Omental fat pad (tissue), 4 donors: Measurements from ENCODE around the gene SPINK4. TPM values are rescaled to one million over a fixed set of nuclear protein-coding genes. Genes with fewer than 3 reads are reported as not detected.
A peak's percentile ranks its signal among the peaks of the same experiment; 100 is the strongest.

Experiments used
- ATAC-seq: fragments of 150-250 bp; one replicate; pipeline ENCODE4 v1.9.1; 2016; ENCODE audit warnings: mild to moderate bottlenecking, moderate library complexity; ENCODE audit not compliant: low FRiP score
- DNase-seq: peaks from one replicate; pipeline ENCODE4 v3.0.0-alpha.2; 2019; ENCODE audit warnings: low spot score
- total RNA-seq, 4 donors: library from RNA; depleted of rRNA; stranded (reverse); fragments of >200 nt; gene quantifications; one replicate each; pipeline ENCODE4 v1.1.0, GENCODE V29; 2016
- TF ChIP-seq, protein P1 (sequence below), 3 donors: fragments of 450-650 bp; IDR thresholded peaks; one replicate each; pipeline ENCODE4 v1.5.1; 2016 to 2017; ENCODE audit warnings: antibody characterized with exemption in 3 of 3, mild to moderate bottlenecking in 3 of 3, moderate library complexity in 2 of 3

SPINK4 gene, protein sequence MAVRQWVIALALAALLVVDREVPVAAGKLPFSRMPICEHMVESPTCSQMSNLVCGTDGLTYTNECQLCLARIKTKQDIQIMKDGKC
- total RNA-seq, result not detected

DNA sequence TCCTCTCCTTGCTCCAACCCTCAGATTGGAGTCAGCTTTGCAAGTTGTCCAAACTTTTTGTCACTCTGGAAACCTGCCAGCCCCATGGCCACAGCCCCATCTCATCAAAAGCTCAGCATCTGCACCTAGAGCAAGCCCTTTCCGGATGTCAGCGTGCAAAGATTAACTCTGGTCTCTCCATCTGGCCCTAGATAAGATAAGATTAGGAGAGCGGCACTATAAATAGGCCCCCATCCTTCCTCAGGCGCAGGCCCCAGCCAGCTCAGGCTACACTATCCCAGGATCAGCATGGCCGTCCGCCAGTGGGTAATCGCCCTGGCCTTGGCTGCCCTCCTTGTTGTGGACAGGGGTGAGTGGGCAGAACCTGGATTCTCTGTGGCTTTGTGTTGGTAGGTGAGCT is at the start of gene SPINK4:
SPINK4 (plus strand) TSS at position 247 of the 400 bp plus-strand sequence; CDS start at position 289, 42 bp downstream.
- ATAC-seq (no peak), DNase-seq (no peak)
- TF ChIP-seq, protein P1, sequence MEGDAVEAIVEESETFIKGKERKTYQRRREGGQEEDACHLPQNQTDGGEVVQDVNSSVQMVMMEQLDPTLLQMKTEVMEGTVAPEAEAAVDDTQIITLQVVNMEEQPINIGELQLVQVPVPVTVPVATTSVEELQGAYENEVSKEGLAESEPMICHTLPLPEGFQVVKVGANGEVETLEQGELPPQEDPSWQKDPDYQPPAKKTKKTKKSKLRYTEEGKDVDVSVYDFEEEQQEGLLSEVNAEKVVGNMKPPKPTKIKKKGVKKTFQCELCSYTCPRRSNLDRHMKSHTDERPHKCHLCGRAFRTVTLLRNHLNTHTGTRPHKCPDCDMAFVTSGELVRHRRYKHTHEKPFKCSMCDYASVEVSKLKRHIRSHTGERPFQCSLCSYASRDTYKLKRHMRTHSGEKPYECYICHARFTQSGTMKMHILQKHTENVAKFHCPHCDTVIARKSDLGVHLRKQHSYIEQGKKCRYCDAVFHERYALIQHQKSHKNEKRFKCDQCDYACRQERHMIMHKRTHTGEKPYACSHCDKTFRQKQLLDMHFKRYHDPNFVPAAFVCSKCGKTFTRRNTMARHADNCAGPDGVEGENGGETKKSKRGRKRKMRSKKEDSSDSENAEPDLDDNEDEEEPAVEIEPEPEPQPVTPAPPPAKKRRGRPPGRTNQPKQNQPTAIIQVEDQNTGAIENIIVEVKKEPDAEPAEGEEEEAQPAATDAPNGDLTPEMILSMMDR (IDR thresholded peaks at IDR 0.05), result no peak

DNA sequence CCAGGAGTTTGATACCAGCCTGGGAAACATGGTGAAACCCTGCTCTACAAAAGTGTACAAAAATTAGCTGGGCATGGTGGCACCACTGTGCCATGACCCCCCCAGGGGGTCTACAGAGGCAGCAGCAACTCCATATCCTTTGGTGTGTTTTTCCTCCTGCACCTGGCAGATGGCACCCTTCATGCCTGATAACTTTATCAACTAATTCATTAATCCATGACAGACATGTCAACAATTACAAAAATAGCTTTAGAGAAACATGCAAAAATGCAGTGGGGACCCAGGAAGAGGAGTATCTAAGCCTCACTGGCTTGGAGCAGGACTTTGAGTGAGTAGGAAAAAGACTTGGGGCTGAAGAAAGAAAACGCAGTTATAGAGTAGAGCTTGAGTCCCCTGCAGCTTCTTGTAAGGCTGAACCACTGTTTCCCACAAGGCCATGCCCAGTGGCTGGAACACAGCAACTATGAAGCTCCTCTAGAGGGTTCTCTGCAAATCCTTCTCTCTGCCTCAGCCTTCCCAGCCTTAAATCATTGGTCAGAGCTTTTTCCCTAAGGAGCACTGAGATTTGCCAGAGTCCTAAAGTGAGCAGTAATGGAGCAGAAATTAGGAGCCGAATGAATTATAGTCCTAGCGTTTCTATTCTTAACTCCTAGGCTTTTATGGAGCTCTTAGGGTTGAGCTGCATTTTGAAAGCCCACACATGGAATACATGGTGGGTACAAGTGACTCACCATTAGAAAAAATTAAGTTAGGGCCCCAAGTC is 47.3 kb upstream of the SPINK4 start:
- TF ChIP-seq, protein P1 (IDR thresholded peaks at IDR 0.05), result no peak
- ATAC-seq (no peak), DNase-seq (no peak)

DNA sequence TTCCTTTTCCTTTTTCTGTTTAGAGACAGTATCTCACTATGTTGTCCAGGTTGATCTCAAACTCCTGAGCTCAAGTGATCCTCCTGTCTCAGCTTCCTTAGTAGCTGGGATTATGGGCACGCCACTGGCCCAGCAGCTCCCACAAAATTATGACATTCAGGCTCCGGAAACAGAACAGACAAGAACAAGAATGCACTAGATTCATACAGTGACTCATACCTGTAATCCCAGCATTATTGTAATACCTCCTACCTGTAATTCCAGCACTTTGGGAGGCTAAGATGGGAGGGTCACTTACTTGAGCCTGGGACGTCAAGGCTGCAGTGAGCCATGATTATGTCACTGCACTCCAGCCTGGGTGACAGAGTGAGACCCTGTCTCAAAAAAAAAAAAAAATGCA is 46.1 kb upstream of the SPINK4 start:
- ATAC-seq, result no peak
- TF ChIP-seq, protein P1 (IDR thresholded peaks at IDR 0.05), result no peak
- no peak for DNase-seq

DNA sequence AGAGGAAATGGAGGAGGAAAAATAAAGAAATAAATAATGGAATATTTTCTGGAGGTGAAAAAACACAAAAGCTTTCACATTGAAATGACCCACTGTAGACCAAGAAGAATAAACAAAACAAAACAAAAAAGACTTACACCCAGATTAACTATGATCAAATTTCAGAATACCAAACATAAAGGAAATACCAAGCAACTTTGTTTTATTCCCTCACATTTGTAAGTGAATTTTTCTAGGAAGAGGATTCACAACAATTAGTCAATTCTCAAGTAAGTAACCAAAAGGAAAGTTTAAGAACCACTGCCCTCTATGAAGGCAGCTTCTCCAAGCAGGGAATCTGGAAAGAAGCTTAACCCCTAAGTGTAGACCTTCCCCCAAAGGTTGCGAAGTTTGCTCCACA is 43.2 kb upstream of the SPINK4 start:
- DNase-seq (no peak), ATAC-seq (no peak)
- TF ChIP-seq, protein P1 (IDR thresholded peaks at IDR 0.05), result no peak

DNA sequence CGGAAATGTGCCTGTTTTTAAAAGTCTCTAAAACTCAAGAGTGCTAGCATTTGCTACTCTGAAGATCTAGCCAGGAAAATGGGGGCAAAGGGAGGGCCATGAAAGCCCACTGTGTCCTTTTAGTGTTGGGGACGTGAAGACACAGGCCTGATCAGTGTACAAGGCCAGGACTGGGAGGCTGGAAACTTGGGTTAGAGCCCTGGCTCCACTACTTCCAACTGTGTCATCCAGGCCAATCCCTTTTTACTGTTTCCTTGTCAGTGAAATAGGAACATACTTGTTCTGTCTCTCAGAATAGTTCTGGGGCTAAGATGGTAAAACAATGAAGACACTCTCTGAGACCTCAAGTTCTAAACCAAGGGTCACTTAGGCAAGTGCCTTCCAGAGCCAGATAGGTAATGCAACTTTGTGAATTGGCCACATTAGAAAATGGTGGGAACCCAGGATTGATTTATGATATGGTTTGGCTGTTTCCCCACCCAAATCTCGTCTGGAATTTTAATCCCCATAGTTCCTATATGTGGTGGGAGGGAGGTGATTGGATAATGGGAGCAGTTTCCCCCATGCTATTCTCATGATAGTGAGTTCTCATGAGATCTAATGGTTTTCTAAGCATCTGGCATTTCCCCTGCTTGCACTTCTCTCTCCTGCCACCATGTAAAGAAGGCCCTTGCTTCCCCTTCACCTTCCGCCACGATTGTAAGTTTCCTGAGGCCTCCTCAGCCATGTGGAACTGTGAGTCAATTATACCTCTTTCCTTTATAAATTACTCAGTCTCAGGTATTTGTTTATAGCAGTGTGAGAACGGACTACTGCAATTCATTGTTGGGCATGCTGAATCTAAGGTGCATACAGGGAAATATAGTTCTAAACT is 42.5 kb upstream of the SPINK4 start:
- TF ChIP-seq, protein P1 (IDR thresholded peaks at IDR 0.05), result no peak
- DNase-seq, result no peak
- ATAC-seq, result peak; percentile 24

DNA sequence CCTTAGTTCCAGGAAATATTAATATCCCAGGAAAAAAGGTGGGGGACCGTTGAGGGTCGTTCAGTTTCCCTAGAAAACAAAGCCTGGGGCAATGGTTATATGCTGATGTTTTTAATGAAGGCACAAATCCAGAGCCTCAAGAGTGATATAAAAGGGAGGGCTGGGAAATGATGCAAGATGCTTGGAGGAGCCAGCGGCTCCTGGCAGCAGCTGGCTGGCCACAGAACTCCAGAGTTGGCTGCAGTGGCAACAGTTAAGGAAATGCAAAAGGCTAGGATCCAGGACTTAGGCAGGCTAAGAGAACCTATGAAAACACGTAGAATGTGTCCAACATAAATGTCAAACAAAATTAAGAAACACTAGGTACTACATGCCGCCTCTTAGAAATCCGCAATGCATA is 41.8 kb upstream of the SPINK4 start:
- peak; percentile 86 for ATAC-seq
- TF ChIP-seq, protein P1 (IDR thresholded peaks at IDR 0.05), result no peak
- DNase-seq, result no peak
